GM18909 (cell line): ENCODE data around the gene KRTAP20-3.

Source experiments
- ATAC-seq: cut with Tn5 transposase; IDR thresholded peaks from one replicate; pipeline ENCODE4 v1.9.1; 2021; ENCODE audit warnings: mild to moderate bottlenecking; ENCODE audit not compliant: unreplicated experiment, poor library complexity

Gene KRTAP20-3

GRCh38 chr21:30642564-30642963 lies at the start of gene KRTAP20-3:
TSS of gene KRTAP20-3 (plus strand) at chr21:30642864.
- ATAC-seq, result no peak

- ATAC-seq, result no peak
Observed at GRCh38 chr21:30598802-30599201, 43.9 kb upstream of the KRTAP20-3 start, which contains the start of gene KRTAP6-2. TSS of gene KRTAP6-2 (minus strand) at chr21:30598902. CDS start at chr21:30598874, 28 bp downstream.

GRCh38 chr21:30600787-30601186 lies 41.9 kb upstream of the KRTAP20-3 start, which contains the start of gene KRTAP22-1:
TSS of gene KRTAP22-1 (plus strand) at chr21:30601087.
- no peak for ATAC-seq

GRCh38 chr21:30605968-30606367 lies 36.7 kb upstream of the KRTAP20-3 start:
- no peak for ATAC-seq

GRCh38 chr21:30612132-30612531 lies 30.5 kb upstream of the KRTAP20-3 start:
- no peak for ATAC-seq

- no peak for ATAC-seq
Observed at GRCh38 chr21:30613836-30614235, 28.8 kb upstream of the KRTAP20-3 start, which contains the start of gene KRTAP6-1. TSS of gene KRTAP6-1 (minus strand) at chr21:30613930. CDS start at chr21:30613904, 26 bp downstream.

- no peak for ATAC-seq
Observed at GRCh38 chr21:30615199-30615598, 27.5 kb upstream of the KRTAP20-3 start.

GRCh38 chr21:30616125-30616524 lies 26.5 kb upstream of the KRTAP20-3 start, which contains the start of gene KRTAP20-1:
TSS of gene KRTAP20-1 (plus strand) at chr21:30616425. CDS start at chr21:30616455, 30 bp downstream.
- ATAC-seq, result no peak

GRCh38 chr21:30620080-30620479 lies 22.6 kb upstream of the KRTAP20-3 start:
- ATAC-seq, result no peak

- no peak for ATAC-seq
Observed at GRCh38 chr21:30620522-30620921, 22.1 kb upstream of the KRTAP20-3 start, which contains the start of gene KRTAP20-4. TSS of gene KRTAP20-4 (plus strand) at chr21:30620627.

GRCh38 chr21:30623362-30623761 lies 19.3 kb upstream of the KRTAP20-3 start:
- ATAC-seq, result no peak

- ATAC-seq, result no peak
Observed at GRCh38 chr21:30625449-30626165, 17.1 kb upstream of the KRTAP20-3 start.

- no peak for ATAC-seq
Observed at GRCh38 chr21:30628109-30628508, 14.6 kb upstream of the KRTAP20-3 start.

- no peak for ATAC-seq
Observed at GRCh38 chr21:30629200-30629599, 13.5 kb upstream of the KRTAP20-3 start.

GRCh38 chr21:30634906-30635305 lies 7.8 kb upstream of the KRTAP20-3 start, which contains the start of gene KRTAP20-2:
TSS of gene KRTAP20-2 (plus strand) at chr21:30635206. CDS start at chr21:30635264, 58 bp downstream.
- no peak for ATAC-seq

- no peak for ATAC-seq
Observed at GRCh38 chr21:30638686-30639085, 4.0 kb upstream of the KRTAP20-3 start.

GRCh38 chr21:30646904-30647414 lies 4.3 kb downstream of the KRTAP20-3 start:
- no peak for ATAC-seq

- ATAC-seq, result no peak
Observed at GRCh38 chr21:30652891-30653290, 10.2 kb downstream of the KRTAP20-3 start.

GRCh38 chr21:30668776-30669175 lies 26.1 kb downstream of the KRTAP20-3 start:
- ATAC-seq, result no peak

GRCh38 chr21:30672985-30673650 lies 30.5 kb downstream of the KRTAP20-3 start:
- no peak for ATAC-seq

- no peak for ATAC-seq
Observed at GRCh38 chr21:30674312-30674711, 31.6 kb downstream of the KRTAP20-3 start.
